Mesothelial cell of epicardium (in vitro differentiated cells): ENCODE data around the gene TMEM151A. TPM values are rescaled to one million over a fixed set of nuclear protein-coding genes. Genes with fewer than 3 reads are reported as not detected.
A peak's percentile ranks its signal among the peaks of the same experiment; 100 is the strongest.

Source experiments
- DNase-seq, 2 experiments: peaks; one replicate each; pipeline ENCODE4 v3.0.0; 2021; ENCODE audit warnings: low spot score in 2 of 2; ENCODE audit not compliant: unreplicated experiment in 2 of 2
- H3K27ac Mint-ChIP-seq: 2 replicates; pipeline ENCODE4 v1.8.0; 2021; ENCODE audit warnings: mixed read lengths
- H3K27me3 Mint-ChIP-seq: 2 replicates; pipeline ENCODE4 v1.8.0; 2021; ENCODE audit warnings: low read depth, mixed read lengths
- H3K36me3 Mint-ChIP-seq: 2 replicates; pipeline ENCODE4 v1.8.0; 2021; ENCODE audit warnings: mixed read lengths
- H3K4me1 Mint-ChIP-seq: 2 replicates; pipeline ENCODE4 v1.8.0; 2021; ENCODE audit warnings: mixed read lengths
- H3K4me3 Mint-ChIP-seq: 2 replicates; pipeline ENCODE4 v1.8.0; 2021; ENCODE audit warnings: mild to moderate bottlenecking, moderate library complexity, mixed read lengths
- H3K9me3 Mint-ChIP-seq: 2 replicates; pipeline ENCODE4 v1.8.0; 2021; ENCODE audit warnings: mixed read lengths
- total RNA-seq: library from RNA; stranded (reverse); gene quantifications from 3 replicates; pipeline ENCODE4 v1.2.1, GENCODE V29; 2021
- TF ChIP-seq, protein P1 (sequence below): fragments of 200-600 bp; sonication (generic); IDR thresholded peaks from one replicate; pipeline ENCODE4 v1.5.0; 2021; ENCODE audit warnings: antibody characterized with exemption; ENCODE audit not compliant: unreplicated experiment

TMEM151A gene
- total RNA-seq = 1.3 to 1.8 TPM (median 1.6 TPM) in 3 replicates

DNA sequence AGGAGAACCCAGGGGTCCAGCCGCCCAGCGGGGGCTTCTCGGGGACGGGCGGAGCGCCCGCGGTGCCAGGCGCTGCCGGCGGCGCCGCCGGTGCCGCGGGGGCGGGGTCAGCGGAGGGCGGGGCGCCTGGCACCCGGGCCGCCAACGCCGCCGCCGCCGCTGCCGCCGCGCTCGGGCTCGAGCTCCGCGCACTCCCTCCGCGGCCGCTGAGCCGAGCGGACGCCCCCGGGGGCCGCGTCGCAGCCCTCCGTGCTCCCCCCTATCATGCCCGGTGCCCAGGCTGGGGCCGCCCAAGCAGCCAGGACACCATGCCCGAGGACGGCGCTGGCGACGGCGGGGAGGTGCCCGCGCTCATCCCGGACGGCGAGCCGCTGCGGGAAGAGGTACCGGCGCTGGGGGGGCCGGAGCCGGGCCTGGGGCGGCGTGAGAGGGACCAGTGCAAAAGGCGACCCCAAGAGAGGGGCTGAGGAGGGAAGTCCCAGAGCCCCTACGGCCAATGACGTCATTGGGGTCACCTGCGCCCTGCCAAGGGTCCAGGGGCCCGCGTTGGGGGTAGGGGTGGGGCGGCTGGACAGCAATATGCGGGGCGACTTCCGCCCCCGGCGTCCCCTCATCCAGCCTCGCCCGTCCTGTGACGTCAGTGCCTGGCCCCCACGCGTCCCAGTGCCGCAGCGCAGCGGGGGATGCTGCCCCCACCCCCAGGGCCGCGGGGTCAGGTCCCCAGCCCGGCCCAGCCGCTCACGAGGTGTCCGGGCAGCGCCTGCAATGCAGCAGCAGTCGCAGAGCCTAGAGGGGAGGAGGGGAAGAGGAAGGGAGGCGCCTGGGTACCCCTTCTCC is at the start of gene TMEM151A:
TMEM151A (plus strand) TSS at position 189 of the 837 bp plus-strand sequence; CDS start at position 309, 120 bp downstream.
- peak within 1 kb of the TSS; percentile 83 for H3K4me3 Mint-ChIP-seq
- H3K9me3 Mint-ChIP-seq = no peaks in the 10 kb centered on the region
- H3K4me1 Mint-ChIP-seq = peaks cover 32% of the 10 kb centered on the region
- H3K27ac Mint-ChIP-seq = no peak within 1 kb of the TSS
- H3K27me3 Mint-ChIP-seq = peaks cover 50% of the 10 kb centered on the region
- TF ChIP-seq, protein P1, sequence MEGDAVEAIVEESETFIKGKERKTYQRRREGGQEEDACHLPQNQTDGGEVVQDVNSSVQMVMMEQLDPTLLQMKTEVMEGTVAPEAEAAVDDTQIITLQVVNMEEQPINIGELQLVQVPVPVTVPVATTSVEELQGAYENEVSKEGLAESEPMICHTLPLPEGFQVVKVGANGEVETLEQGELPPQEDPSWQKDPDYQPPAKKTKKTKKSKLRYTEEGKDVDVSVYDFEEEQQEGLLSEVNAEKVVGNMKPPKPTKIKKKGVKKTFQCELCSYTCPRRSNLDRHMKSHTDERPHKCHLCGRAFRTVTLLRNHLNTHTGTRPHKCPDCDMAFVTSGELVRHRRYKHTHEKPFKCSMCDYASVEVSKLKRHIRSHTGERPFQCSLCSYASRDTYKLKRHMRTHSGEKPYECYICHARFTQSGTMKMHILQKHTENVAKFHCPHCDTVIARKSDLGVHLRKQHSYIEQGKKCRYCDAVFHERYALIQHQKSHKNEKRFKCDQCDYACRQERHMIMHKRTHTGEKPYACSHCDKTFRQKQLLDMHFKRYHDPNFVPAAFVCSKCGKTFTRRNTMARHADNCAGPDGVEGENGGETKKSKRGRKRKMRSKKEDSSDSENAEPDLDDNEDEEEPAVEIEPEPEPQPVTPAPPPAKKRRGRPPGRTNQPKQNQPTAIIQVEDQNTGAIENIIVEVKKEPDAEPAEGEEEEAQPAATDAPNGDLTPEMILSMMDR = no peak
- no peak for DNase-seq
- no peaks in the 10 kb centered on the region for H3K36me3 Mint-ChIP-seq

DNA sequence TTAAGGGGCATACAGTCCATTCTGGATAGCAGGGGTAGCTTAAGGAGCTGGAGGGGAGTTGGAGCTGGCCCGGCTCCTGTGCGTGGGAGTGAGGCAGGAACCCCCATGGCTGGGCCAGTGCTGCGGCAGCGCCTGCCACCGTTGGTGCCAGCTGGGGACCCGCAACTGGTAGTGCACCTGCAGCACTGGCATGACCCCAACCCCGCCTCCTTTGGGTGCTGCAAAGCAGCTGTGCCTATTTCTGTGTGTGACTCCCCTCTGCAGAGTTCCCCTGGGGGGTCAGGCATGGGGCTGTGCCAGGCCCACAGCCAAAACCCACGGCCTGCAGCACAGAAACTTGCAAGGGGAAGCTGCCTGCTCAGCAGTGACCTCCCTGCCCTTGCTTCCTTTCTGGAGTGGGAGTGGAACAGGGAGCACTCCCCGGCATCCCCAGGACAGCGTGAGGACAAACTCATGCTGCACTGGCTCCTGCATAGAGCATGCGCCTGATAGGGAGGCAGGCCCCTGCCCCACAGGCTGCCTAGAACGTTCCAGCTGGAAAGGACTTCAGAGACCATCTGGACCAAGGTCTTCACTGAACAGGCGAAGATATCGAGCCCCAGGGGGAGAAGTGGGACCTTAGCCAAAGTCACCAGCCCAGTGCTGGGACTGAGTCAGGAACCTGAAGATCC is 49.5 kb upstream of the TMEM151A start:
- TF ChIP-seq, protein P1 = no peak
- H3K27ac Mint-ChIP-seq = no peak overlapping the region
- H3K36me3 Mint-ChIP-seq = peaks cover 17% of the 10 kb centered on the region
- no peaks in the 10 kb centered on the region for H3K9me3 Mint-ChIP-seq
- no peaks in the 10 kb centered on the region for H3K4me1 Mint-ChIP-seq
- DNase-seq = no peak
- H3K4me3 Mint-ChIP-seq = no peak overlapping the region
- no peaks in the 10 kb centered on the region for H3K27me3 Mint-ChIP-seq

DNA sequence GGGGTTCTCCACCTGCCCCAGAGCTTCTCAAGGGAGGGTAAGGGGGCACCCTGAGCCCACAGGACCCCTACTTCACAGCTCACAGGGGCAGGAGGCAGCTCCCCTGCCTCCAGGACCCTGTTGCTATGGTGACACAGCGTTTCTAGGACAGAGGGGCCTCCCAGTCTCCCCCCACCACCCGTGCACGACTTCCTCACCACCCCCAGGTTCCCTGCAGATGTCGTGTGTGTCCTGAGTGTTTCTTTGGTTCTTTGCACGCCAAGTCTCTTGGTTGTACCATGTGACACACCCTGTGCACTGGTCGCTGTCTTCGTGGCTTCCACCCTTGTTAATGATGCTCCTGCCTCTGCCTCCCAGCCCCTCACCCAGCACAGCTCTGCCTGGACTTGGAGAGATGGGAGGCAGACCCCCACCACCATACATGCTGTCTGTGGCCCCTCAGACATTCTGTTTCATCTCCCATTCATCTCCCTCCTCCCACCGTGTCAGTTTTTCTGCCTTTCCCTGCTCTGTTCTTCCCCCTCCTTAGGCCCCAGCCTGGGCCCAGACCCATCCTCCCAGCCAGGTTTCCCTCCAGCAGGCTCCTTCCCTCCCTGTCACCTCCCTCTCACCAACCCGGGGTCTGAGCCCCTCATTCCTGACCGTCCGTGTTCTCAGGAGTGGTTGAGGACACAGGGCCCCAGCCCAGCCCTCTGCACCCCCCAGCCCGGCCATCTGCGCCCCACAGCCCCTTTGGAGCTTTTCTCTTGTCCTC is 47.7 kb upstream of the TMEM151A start:
- Mint-ChIP-seq H3K36me3 (peaks cover 21% of the 10 kb centered on the region), H3K4me3 (no peak overlapping the region), H3K27ac (no peak overlapping the region), H3K9me3 (no peaks in the 10 kb centered on the region), H3K4me1 (no peaks in the 10 kb centered on the region), H3K27me3 (no peaks in the 10 kb centered on the region)
- TF ChIP-seq, protein P1 = no peak
- DNase-seq = no peak

DNA sequence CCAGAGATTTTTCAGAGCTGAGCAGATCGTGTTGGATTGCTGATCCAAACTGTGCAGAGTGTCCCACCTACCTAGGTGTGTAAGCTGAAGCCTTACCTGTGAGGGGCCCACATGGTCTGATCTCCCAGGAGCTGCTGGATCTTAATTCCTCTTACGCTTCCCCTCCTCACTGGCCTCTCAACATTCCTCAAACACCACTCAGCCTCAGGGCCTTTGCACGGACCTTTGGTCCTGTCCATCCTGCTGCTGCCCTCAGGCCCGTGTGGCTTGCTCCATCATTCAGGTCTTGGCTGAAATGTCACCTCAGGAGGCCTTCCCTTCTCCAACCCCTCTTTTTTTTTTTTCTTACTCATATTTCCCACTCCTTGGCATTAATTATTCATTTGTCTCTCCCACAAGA is 44.4 kb upstream of the TMEM151A start:
- Mint-ChIP-seq H3K36me3 (peaks cover 19% of the 10 kb centered on the region), H3K9me3 (no peaks in the 10 kb centered on the region), H3K27me3 (no peaks in the 10 kb centered on the region), H3K4me1 (no peaks in the 10 kb centered on the region), H3K27ac (no peak overlapping the region), H3K4me3 (no peak overlapping the region)
- DNase-seq = no peak
- TF ChIP-seq, protein P1 = no peak

DNA sequence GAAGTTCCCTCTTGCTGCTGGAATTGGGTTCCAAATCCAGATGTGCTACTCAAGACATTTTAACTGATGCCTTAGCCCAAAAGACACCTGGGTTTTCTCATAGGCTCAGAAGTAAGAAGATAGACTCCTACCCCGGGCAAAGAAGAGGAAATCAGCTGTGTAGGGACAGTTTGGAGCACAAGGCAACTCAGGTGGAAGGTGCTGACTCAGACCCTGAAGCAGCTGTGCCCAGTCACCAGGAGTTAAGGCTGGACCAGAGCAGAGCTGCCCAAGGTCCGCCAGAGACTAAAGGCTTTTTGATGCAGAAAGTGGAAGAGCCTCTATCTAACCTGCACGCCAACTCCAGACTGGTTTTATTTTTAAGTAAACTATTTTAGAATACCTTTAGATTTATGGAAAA is 43.9 kb upstream of the TMEM151A start:
- no peak for DNase-seq

More for the DNA sequence above, 43.9 kb upstream of the TMEM151A start:
- TF ChIP-seq, protein P1 = no peak
- no peaks in the 10 kb centered on the region for H3K27me3 Mint-ChIP-seq
- peaks cover 19% of the 10 kb centered on the region for H3K36me3 Mint-ChIP-seq
- H3K27ac Mint-ChIP-seq = no peak overlapping the region
- H3K4me1 Mint-ChIP-seq = no peaks in the 10 kb centered on the region
- H3K4me3 Mint-ChIP-seq = no peak overlapping the region
- H3K9me3 Mint-ChIP-seq = no peaks in the 10 kb centered on the region
